NCI-H524 treated with DMSO at 0.1 percent for 48 hours (cell line): ENCODE results near the gene HDAC11.
"Not testable (repeated sequence)": the region's sequence is repeated elsewhere in the genome, so short reads cannot be mapped to it uniquely, and the experiment has no call there.

Experiments used
- DNase-seq: peaks from one replicate; lab custom pipeline; 2025; lab: John Stamatoyannopoulos, UW

Gene HDAC11

DNA sequence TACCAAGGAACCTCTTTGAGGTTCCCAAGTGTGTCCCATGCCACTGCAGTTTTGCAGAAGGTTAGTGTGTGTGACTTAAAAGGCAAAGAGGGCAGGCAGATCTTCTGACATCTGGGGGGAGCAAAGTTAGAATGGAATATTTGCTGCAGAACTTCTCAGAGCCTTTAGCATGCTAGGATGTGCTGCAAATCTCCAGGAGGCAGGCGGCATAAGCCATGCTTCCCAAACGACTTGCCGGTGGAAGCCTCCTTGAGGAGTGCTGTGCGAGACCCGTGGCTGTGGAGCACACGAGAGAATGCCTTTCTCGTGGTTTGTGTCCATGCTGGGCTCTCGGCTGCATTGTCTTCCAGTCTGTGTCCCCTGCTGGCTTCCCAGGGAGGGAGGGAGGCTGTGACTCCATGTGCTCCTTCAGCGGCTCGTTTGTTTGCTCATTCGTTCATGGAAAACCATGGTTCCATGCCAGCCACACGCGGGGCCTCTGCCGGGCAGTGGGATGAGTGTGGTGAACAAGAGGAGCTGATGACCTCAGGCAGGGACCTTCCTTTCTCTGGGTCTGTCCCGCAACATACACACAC lies 13.8 kb downstream of the HDAC11 start:
- no peak for DNase-seq

DNA sequence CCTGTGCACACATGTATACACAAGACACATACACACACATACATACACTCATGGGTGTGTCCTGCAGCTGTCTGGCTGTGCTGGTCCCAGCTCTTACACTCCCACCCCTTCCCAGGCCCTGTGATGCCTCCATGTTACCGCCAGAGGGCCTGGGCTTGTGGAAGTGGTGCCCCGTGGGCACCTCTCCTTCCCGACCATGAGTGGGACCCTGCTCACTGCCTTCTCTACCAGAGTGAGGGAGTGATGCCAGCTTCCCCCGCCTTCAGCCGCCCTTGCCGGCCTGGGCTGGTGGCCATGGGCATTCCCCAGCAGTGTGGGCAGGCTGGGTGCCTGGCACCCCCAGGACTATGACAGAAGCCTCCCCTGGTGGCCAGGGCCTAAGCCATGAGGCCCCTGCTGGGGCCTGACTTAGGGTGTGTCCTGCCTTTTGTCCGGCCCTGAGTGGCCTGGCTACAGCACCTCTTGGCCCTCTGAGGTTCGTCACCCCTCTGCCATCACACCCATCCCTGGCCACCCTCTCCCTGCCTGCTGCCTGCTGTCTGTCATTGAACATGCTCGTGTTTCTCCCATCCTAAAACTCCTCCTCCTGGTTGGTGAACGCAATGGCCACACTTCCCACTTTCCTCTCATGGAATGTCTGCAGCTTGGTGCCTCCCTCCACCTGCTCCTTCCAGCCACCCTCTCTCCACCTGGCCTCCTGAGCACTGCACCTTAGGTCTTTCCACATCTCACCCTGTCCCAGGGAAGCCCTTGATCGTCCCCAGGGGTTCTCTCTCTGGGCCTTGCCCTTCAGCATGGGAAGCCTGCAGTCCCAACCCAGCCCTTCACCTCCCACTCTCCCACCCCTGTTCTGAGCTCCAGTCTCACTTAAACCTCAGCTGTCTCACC lies 14.6 kb downstream of the HDAC11 start:
- DNase-seq = no peak

DNA sequence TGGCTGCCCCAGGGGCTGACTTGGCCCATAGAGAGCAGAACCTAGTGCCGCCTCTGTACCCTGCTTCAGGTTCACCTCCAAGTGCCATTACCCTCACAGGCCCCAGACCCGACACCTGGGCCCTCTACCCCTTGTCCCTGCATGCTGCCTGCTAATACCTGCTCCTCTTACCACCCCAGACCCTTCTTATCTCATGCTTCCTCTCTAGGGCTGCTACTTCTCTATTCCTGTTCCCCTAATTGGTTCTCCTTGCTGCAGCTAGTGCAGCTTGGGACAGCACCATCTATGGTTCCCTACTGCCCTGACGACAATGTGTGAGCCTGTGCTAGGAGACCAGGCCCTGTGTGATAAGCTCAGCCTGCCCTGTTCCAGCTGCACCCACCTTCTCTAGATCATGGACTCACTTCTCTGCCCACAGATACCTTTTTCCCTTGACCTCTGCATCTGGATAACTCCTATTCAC lies 15.3 kb downstream of the HDAC11 start:
- DNase-seq = no peak

DNA sequence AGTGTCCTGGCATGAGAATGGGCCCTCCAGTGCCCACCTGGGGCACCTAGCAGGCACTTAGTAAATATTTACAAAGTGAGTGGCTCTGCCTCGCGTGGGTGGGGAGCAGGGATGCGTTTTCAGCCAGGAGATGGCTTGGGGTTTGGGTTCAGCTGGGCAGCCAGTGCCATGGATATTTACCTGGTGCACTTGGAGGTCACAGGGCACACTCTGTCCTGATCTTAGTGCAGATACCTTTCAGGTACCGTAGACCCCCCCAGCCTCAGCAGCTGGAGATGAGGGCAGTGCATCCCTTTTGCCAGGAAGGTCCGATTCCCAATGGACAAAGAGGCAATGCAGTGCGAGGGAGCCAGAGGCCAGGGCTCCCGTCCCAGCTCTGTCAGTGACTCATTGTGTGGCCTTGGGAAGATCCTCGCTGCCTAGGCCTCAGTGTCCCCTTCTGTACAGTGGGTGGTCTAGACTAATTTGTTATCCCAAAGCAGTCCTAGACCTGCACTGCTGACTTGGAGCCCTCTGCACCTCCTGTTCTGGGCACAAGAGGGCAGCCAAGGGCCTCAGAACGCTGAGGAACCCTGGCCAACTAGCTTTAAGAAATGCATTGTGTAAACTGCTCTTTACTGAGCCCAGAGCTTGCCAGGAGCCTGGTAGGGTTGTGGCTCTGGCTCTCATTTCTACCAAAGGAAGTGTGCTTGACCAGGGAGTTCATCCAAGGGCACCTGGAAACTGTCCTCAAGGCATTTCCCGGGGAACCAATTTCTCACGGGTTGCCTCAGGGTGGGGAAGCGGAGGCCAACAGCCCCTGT lies 16.0 kb downstream of the HDAC11 start:
- no peak for DNase-seq

DNA sequence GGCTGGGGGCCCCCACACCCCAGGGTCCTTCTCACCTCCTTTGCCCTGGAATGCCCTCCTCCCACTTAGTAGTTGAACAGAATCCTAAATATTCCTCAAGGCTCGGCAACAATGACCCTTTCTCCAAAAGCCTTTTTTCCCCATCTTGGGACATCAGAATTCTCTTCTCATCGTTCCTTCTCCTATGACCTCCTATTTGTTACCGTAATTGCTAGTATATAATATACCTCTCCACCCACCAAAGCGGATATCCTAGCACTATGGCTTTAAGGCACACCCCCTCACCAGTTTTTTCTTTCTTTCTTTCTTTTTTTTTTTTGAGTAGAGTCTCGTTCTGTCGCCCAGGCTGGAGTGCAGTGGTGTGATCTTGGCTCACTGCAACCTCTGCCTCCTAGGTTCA lies 16.8 kb downstream of the HDAC11 start:
- DNase-seq = no peak

DNA sequence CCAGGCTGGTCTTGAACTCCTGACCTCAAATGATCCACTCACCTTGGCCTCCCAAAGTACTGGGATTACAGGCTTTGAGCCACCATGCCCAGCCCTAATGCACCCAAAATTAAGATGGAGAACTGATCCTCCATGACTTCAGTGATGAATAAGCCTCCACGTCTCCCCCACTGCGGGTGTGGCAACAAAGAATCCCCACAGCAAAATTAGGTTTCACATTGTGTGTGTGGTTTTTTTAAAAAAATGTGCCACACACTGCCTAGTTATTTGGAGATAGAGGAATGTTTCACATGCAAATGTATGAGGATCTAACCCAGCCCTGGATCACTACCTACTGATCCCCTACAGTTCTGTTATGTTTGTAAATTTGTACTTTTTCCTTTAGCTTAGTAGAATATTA lies 17.3 kb downstream of the HDAC11 start:
- DNase-seq = no peak

DNA sequence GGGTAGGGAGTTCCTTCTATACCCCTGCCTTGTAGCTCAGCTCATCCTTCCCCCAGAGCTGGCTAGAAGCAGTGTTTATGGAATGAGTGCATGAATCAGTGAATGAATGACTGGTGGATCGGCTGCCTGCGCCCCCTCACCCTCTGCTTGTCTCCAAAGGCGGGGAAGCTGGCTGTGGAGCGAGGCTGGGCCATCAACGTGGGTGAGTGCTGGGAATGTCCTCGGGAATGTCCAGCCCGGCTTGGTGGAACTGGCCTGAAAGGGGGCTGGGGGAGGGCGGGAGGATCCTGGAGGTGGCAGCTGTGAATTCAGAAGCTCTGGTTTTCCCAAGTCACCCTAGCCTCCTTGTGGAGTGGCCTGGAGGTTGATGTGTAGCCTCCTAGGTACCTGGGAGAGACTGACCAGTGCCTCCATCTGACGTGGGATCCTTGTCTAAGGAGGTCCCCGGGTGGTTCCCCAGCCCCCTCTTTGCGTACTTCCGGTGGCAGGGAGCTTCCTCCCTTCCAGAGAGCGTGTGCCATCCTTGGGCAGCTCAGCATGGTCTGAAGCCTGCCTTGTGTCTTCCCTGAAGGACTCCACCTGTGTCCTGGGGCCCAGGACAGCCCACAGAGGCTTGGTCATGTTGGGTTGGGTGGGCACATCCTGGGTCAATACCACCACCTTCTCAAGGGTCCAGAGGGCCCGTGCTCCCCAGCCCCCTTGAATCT lies 18.4 kb downstream of the HDAC11 start:
- DNase-seq = no peak

DNA sequence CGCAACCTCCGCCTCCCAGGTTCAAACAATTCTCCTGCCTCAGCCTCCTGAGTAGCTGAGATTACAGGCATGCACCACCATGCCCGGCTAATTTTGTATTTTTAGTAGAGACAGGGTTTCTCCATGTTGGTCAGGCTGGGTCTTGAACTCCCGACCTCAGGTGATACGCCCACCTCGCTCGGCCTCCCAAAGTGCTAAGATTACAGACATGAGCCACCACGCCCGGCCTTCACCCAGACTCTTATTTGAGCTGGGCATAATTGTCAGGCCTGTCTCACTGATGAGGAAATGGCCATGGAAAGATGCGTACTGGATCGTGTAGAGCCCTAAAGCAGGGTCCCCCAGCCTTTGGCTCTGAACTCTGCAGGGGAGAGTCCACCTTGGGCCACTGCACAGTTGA lies 19.1 kb downstream of the HDAC11 start:
- DNase-seq = not testable (repeated sequence)

DNA sequence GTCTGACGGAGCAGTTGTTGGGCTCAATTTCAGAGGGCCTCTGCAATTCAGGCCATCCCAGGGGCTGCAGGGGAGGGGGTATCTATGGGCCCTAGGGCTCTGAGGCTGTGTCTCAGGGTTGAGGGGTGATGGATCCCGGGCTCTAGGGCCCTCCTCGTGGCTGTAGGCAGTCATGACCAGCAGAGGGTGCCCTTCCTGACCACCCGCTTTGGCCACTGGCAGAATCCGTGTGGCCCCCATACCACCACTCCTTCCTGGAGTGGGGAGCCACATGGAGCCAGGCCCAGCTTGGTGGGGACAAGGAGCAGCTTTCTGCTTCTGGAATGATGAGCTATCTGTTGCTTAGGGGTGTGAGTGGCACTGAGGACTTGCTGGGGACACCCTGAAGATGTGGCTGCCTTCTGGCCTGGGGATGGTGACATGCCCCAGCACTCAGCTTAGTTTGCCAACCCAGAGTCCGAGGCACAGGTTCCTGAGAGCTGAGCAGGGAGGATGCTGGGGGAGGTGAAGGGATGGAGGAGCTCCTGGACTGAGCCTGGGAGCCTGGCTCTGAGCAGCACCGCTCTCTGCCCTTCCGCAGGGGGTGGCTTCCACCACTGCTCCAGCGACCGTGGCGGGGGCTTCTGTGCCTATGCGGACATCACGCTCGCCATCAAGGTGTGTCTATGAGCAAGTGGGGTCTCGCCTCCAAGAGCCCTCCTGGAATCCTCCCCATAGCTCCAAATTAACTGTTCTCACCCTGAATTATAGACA lies 20.2 kb downstream of the HDAC11 start:
- no peak for DNase-seq

DNA sequence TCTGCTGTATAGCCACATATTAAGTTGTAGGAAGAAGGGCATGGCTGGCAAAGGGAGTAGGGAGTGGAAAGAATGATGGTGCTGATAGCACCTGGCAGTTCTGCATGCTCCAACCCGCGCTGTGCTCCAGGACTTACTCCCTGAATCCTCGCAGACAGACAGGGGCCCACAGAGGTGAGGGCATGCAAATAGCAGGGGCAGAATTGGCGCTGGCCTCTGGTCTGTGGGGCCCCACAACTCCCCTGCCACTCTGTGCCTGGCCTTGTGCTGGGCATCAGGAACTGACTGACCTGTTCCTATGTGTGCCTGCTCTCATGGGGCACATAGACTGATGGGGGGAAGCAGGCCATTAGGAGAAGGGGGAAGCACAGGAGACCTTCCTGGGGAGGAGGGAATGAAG lies 20.9 kb downstream of the HDAC11 start:
- no peak for DNase-seq

DNA sequence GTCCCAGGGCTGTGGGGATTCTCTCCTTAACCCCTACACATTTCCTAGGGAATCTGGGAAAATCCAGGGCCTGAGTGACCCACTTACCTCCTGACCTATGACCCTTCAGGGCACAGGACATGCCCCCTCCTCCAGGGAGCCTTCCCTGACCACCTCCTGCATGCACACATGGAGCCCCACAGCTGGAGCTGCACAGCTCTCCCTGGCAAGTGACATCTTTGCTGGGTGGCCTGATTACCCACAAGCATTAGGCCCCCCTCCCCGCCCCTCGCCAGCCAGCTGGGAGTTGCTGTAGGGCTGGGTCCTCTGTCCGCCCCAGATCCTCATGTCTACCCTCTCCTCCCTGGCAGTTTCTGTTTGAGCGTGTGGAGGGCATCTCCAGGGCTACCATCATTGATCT lies 21.4 kb downstream of the HDAC11 start:
- DNase-seq = no peak

DNA sequence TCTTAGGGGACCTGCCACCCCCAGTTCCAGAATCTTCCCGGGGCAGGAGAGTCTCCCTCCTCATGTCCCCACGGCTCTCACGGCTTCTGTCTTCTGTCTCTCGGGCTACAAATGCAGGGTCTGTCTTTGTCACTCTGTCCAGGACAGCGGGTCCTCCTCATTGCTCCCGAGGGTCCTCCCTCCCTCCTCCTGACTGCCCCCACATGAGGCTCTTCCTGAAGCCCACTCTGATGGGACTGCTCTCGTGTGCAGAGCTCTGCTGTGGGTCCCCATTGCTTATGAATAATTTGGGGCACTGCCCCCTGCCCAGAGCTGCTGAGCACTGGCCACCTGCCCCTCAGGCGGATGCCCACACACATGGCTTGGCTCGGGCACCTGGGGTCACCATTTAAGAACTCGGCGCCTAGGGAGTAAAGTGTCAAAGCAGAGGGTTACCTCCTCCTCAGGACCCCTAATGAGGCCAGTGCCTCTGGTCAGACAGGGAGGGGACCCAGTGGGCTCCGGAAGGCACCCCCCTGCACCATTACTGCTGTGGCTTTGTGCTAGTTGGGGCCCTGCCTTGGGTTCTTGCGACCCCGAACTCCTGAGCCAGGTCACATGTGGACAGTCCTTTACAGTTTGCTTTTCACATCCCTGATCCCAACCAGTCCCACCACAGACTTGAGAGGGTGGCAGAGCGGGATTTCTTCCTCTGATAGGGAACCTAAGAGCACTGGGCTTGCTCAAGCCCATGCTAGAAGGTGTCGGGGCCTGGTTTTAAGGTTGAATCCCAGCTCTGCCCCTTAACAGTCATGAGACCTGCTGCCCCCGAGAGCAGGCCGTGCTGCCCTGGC lies 22.1 kb downstream of the HDAC11 start:
- no peak for DNase-seq

DNA sequence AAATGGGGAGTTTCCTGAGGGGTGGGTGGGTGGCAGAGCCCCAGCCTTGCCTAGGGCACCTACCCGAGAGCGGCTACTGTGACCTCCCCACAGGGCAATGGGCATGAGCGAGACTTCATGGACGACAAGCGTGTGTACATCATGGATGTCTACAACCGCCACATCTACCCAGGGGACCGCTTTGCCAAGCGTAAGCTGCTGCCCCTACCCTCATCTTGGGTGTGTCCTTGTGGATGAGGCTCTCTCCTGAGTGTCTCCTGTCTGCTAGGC lies 22.6 kb downstream of the HDAC11 start:
- no peak for DNase-seq

DNA sequence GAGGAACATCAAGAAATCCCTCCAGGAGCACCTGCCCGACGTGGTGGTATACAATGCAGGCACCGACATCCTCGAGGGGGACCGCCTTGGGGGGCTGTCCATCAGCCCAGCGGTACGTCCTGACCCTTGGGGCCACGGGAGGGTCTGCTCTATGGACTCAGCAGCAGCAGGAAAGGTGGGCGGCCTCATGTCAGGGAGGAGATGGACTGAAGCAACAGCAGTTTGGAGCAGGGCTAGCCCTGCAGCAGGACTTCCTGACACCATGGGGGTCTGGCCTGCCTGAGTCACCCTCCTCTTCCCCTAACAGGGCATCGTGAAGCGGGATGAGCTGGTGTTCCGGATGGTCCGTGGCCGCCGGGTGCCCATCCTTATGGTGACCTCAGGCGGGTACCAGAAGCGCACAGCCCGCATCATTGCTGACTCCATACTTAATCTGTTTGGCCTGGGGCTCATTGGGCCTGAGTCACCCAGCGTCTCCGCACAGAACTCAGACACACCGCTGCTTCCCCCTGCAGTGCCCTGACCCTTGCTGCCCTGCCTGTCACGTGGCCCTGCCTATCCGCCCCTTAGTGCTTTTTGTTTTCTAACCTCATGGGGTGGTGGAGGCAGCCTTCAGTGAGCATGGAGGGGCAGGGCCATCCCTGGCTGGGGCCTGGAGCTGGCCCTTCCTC lies 24.2 kb downstream of the HDAC11 start:
- DNase-seq = no peak

DNA sequence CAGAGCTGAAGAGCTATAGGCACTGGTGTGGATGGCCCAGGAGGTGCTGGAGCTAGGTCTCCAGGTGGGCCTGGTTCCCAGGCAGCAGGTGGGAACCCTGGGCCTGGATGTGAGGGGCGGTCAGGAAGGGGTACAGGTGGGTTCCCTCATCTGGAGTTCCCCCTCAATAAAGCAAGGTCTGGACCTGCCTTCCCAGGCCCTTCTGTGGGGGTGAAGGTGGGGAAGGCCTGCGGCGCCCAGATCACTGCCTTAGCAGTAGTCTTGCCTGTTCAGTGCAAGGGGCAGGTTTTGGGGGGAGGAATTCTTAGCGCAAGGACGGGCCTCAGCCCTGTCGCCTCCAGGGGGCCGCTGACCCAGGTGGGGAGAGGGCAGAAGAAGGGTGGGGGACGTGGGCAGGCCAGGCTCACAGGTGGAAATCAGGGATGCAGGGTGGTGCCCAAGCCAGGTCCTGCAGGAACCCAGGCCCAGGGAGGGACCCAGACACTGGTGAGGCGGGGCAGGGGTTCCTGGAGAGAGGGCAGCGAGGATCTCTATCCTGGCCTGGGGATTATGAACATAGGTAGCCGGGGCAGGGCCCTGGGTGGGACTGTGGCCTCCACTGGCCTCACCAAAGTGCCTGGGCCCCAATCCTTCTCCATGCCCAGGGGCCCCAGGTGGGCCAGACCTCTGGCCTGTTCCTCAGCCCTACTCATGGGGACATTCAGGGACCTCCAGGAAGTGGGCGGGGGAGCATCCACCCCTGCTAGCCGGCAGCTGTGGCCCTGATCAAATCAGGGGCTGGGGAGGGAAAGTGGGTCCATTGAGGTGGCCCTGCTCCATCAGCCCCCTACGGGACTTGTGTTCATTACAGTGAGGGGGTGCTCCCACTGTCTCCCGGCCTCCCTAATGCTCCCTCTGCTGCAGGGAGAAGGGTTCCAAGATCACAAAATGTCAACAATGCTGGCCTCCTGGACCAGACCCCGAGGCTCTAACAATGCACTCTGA lies 25.3 kb downstream of the HDAC11 start:
- DNase-seq = no peak

DNA sequence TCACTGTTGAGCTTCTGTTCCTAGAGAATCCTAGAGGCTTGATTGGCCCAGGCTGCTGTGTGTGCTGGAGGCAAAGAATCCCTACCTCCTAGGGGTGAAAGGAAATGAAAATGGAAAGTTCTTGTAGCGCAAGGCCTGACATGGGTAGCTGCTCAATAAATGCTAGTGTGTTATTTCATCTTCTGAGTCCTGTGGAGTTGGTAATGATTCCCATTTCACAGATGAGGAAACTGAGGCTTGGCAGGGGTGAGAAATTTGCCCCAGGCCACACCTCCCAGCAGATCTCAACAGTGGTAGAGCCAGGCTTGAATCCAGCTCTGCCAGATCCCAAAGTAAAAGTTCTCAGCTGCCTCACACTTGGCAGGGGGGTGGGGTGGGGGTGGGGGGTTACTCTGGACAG lies 26.1 kb downstream of the HDAC11 start:
- no peak for DNase-seq

DNA sequence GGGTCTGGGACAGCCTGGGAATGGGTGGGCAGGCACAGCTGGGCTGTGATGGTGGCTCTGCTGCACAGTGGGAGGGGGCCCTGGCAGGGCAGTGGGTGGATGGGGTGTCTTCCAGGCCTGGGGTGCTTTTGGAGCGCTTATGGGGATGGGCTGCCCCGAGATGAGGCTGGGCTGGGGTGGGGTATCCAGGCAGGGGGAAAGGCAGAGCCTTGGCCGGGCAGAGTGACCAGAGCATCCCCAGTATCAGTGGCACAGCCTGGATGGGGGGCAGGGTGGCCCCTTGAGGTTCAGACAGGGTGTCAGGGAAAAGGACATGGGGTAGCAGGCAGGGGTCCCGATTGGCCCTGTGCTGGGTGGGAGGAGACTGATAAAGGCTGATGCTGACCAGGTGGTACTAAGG lies 26.6 kb downstream of the HDAC11 start:
- no peak for DNase-seq

DNA sequence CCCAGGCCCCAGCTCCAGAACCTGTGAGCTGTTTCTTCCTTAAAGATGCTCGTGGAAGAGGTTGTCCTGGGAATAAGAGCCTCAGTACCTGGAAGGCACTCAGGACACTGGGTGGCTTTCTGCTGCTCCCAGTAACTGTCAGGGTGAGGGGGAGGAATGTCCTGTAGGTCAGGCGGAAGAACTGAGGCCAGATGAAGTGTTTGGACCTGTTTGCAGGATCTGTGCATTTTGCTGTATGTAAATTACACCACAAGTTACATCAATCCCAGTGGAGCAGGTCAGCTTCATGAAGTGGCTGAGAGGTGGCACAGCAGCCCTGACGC lies 27.1 kb downstream of the HDAC11 start:
- DNase-seq = no peak
